COLO668 (cell line): ENCODE results near the gene PPP1R26.
"Not testable (repeated sequence)": the region's sequence is repeated elsewhere in the genome, so short reads cannot be mapped to it uniquely, and the experiment has no call there.

Source experiments
- DNase-seq: peaks from one replicate; lab custom pipeline; 2025; ENCODE audit not compliant: unreplicated experiment; lab: John Stamatoyannopoulos, UW

PPP1R26 gene

DNA sequence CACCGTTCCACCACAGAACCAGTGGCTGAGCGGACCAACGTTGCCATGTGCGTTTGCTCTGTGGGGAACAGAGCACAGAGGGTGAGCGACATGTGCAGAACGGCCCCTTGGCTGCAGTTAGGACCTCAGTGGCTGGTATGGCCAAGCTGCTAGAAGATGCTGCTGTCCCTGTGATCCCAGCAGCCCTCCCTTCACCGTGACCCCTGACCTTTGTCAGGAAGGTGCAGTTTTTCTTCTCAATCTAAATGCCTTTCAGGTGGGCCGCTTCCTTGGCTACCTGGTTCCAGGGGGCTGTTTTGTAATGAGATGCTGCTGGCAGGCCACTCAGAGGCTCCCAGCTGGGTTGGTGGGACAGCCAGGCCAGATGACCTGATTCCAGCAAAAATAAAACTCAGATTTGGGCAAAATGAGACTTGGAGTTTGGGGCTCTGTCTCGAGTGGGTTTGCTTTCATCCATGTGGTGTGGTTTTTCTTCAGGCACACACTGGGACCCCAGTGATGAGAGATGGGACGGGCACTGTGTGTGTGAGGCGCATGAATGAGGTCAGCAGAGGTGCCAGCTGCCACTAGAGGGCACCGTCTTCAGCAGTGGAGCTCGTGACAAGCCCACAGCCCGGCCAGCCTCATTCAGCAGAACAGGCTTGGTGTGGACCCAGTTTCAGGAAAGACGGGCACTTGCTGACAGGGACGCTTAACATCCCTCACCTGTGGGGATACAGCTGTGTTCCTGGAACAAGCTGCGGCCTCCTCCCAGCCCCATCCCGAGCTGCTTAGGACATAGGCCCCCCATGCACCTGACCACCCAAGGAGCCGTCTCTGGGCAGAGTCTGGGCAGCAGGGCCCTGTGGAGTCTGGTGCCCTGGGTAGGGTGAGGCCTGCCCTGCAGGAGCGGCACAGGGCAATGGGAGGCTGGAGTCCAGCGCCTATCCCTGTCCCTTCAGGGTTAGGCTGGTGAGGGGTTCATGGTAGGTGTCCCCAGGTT lies 25.0 kb downstream of the PPP1R26 start:
- DNase-seq = peak; percentile 52

- DNase-seq = no peak
Observed at GRCh38 chr9:135505406-135506187, 26.0 kb downstream of the PPP1R26 start.

- DNase-seq = no peak
Observed at GRCh38 chr9:135506327-135507103, 26.9 kb downstream of the PPP1R26 start.

DNA sequence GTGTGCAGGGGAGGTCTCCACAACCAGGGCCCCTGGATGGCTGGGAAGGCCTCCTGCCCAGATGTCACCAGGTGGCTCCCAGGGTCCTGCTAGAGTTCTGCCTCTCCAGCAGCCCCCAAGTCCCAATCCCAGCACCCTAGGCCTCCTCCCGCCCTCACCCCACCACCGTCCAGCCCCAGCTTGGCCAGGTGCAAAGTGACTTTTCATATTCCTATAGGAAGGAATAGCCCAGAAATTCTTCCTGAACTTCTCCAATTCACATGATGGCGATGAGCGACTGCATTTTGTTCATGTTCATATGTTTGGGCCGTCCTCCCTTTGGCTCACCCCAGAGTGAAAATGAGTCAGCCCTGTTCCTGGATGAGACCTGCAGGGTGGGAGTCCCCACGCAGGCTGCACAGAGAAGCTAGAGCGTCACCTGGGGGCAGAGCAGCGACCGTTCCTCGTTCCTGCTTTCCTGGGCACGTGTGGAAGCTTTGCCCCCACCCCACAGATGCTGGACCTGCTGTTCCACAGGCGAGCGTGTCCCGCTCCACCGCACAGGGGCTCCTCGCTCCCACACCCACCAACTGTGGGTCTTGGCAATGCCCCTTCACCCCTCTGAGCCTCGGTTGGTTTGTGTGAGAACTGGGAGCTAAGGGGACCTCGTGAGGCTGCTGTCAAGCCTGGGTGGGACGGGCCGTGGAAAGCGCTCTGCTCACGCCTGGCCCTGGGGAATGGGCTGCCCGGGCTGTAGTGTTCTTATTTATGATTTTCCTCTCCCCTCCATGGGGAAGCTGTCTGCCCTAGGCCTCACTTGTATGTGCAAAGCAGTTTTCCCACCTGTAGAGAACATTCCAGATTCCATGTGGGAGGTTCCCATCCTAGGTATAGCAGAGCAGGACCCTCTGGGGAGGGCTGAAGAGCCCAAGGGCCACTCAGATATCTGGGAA lies 27.8 kb downstream of the PPP1R26 start:
- DNase-seq = no peak

DNA sequence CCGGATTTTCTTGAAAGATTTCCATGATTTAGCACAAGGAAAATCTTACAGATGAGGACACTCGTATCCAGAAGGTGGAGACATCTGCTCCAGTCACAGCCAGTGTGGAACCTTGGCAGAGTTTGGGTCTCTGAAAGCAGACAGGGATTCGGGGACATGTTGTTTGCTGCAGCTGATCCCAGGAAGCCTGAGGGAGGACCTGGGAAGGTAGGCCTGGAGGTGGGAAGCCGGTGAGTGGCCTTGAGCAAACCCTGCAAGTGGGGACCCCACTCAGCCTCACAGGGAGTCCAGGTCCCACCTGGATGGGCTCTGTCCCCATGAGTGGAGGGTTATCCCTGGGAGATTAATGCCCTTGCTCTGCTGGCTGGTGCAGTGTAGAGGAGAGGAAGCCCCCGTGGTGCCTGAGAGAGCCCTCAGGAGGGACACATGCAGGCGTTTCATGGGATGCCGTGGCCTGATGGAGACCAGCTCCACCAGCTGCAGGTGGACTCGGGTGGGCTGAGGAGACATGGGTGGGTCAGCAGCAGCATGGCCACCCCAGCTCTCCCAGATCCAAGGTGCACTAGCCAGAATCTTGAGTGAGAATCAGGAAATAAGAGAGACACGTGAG lies 28.7 kb downstream of the PPP1R26 start:
- no peak for DNase-seq

DNA sequence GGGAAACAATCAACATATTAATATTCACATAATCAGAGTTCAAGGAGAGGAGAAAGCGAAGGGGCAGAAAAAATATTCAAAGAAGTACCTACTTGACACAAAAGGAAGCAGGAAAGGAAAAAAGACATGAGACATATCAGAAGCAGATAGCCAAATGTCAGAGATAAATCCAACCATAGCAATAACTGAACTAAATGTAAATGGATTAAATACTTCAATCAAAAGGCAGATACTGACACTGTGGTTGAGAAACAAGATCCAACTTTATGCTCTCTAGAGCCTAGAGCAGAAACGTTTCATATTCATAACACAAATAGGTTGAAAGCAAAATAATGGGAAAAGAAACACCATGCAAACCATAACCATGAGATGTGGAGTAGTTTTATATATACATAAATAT lies 29.9 kb downstream of the PPP1R26 start:
- no peak for DNase-seq

DNA sequence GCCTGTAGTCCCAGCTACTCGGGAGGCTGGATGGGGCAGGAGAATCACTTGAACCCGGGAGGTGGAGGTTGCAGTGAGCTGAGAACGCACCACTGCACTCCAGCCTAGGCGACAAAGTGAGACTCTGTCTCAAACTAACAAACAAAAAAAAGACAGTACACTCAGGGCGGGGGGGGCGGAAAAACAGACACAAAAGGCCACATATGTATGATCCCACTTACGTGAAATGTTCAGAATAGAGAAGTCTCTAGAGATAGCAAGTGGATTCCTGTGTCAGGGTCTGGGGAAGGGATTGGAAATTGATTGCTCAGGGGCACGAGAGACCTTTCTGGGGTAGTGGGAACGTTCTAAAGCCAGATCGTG lies 32.6 kb downstream of the PPP1R26 start:
- DNase-seq = no peak

GRCh38 chr9:135512904-135513303 lies 33.3 kb downstream of the PPP1R26 start:
- DNase-seq = no peak

DNA sequence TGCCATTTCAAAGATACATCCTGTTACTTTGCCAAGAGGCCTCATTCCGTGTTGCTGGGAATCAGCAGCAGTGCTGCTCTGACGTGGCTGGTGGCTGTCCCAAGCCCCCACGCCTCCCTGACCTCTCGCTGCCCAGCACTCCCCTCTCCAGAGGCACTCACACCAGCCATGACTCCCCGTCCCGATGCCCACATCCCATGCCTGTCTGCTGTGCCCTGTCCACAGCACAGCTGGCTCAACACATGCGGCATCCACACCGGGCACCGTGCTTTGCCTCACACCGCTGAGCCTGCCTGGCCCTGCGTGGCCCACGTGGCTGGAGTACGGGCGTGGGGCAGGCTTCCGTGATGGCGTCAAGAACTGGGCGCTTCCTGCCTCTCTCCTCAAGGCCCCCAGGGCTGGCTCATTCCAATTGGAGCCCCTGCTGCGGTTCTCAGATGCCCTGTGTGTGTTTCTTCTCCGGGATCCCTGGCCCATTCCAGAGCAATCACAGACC lies 33.8 kb downstream of the PPP1R26 start:
- DNase-seq = no peak

GRCh38 chr9:135513906-135514305 lies 34.3 kb downstream of the PPP1R26 start:
- not testable (repeated sequence) for DNase-seq

GRCh38 chr9:135514342-135515082 lies 34.9 kb downstream of the PPP1R26 start:
- no peak for DNase-seq

DNA sequence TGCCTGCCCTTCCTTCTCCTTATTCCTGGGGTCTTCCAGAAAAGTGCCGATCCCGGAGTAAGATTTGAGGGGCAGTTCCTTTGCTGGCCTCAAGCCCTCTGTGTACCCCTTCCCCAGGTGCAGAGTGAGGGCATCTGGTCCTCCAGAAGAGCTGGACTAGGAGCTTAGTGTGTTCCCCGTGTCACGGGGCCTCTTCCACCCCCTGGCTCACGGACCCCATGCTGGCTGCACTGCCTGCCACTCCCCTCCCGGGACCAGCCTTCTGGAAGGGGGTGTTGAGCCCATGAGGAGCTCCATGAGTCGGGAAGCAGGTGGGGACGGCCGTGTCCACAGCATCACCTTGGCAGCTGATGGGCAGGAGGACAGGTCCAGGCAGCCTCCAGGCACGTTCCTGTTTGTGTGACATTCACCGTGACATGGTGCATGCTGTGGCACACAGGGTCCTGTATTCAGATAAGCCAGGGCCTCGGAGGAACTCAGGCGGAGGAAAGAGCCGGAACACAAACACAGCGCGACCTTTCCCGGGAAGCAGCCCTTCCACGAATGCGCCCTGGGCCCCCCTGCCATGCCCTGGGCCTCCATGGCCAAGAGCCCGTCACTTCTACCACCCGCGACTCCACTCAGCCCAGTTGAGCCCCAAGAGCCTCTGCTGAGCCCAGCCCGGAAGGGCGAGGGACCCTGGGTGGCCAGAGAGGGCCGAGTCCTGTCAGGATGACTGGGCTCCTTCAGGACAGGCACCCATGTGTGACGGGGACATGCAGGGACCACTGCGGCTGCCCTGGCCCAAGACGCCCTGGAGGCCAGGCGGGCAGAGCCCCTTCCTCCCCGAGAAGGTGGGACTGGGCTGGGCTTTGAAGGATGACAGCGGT lies 35.7 kb downstream of the PPP1R26 start:
- DNase-seq = no peak

DNA sequence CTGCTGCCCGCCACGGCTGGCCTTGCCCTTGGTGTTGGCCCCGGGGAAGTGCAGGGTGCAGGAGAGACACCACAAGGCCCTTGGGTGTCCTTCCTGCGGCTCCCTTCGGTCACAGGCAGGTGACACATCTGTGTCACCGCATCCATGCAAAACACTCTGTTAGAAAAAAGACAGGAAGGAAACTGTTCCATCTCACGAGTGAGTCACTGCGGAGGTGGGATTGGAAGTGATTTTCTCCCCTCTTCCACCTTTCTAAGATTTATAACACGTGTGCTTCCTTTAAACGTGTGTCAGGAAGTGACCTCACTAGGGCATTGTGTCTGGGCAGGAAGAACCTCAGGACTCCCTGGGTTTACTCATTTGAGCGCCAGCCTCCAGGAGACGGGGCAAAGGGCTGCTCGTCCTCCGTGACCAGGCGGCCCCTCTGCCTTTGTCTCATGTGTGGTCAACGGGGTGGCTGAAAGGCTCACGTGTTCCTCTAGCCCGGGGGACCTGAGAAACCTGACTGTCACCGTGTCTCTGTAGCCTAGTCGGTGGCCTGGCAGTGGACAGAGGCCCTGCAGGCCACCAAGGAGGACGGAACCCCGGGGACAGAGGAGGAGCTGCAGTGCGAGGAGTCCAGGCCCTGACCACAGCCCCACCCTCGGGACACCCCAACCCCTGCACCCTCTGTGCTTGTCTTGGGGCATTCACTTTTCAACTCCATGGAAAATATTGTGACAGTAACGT lies 36.7 kb downstream of the PPP1R26 start:
- no peak for DNase-seq

GRCh38 chr9:135517407-135517822 lies 37.8 kb downstream of the PPP1R26 start:
- DNase-seq = no peak

GRCh38 chr9:135519179-135519971 lies 39.8 kb downstream of the PPP1R26 start:
- no peak for DNase-seq

- no peak for DNase-seq
Observed at GRCh38 chr9:135520916-135521607, 41.5 kb downstream of the PPP1R26 start, which contains the start of gene LCN1. Gene LCN1 (plus strand): TSS chr9:135521440. CDS start chr9:135521498, 58 bp downstream.
